GM06990 (cell line): ENCODE data around the gene ZNF598.
"Not testable (repeated sequence)": the region's sequence is repeated elsewhere in the genome, so short reads cannot be mapped to it uniquely, and the experiment has no call there.

Source experiments
- DNase-seq: peaks from one replicate; pipeline ENCODE4 v3.0.0-alpha.2; 2011; ENCODE audit not compliant: insufficient read length; ENCODE audit errors: extremely low read depth
- H3K27me3 ChIP-seq: replicated peaks from 2 replicates; pipeline ENCODE4 v1.6.0; 2011; ENCODE audit warnings: low read length; ENCODE audit not compliant: control insufficient read depth, insufficient read depth
- H3K36me3 ChIP-seq: 2 replicates; pipeline ENCODE4 v1.5.1; 2011; ENCODE audit warnings: low read length; ENCODE audit not compliant: control insufficient read depth, insufficient read depth
- H3K4me3 ChIP-seq: replicated peaks from 2 replicates; pipeline ENCODE4 v1.5.1; 2011; ENCODE audit warnings: low read depth, mild to moderate bottlenecking, control low read depth, low read length
- CTCF ChIP-seq: IDR thresholded peaks from 2 replicates; pipeline ENCODE4 v1.5.1; 2011; ENCODE audit warnings: low read length, control low read depth, mild to moderate bottlenecking, inconsistent platforms; ENCODE audit not compliant: insufficient read depth, poor library complexity, severe bottlenecking

ZNF598 gene

DNA sequence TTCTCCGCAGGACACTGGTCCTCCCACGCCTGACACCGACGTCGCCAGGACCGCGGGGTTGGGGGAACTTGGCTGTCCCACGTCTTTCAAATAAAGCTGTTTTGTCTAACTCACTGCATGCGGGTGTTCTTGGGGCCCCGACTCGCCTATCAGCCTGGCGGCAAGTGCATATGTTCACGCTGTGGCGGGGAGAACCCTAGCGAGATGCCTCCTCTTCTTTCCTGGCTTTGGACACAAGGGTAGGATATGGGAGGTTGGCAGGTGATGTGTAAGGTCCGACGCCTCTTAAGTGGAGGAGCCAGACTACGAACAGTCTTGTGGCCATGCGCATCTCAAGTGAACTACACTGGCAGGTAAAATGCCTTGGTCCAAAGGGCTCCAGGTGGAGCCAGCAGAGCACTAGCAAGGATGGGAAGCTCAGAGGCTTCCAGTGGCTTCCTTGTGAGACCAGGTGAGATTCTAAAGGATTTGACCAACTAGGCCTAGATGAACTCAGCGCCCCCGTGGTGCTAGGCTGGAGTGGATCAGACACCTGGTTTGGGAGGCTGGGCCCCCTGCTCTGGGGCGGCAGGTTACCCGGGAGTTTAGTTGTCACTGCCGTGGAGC is 44.1 kb downstream of the ZNF598 start:
- no peak for TF ChIP-seq CTCF
- Histone ChIP-seq H3K4me3 (peak overlapping the region; percentile 83), H3K36me3 (peaks cover 21% of the 10 kb centered on the region), H3K27me3 (no peaks in the 10 kb centered on the region)
- no peak for DNase-seq

DNA sequence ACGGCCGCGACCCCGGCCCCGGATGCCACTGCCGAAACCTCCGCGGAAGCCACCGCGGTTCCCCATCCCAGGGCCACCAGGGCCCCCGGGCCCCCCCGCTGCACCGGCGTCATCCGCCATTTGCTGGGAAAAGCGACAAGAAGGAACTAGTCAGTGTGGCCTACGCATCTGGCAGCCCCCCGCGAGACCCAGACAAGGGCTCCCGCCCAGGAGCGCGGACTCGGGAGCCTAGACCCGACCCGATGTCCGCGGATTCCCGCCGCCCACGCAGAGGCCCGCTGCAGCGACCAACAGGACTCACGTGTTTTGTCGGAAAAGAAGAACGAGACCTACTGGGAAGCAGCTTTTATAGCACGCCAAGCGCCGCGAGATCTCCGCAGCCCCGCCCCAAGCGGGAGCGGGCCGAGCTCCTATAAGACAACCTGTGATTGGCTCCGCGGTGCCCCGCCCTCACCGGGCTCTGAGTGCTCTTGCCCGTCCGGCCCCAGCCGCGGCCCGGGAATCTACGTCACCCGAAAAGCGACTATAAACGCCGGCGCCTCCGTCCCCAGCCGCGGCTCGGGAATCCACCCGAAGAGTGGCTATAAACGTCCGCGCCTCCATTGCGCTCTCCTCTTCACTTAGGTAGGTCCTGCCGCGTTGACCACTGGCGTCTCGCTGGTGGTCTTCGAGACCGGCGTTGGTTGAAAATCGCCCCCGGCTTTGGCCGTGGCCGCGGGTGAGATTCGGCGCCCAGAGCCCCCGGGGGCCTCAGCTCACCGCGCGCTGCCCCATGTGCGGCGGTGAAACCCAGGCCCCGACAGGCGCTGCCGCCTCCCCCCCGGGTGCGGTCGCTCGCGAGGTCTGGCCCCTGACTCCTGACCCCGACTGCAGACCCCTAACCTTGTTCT is 44.9 kb downstream of the ZNF598 start, which contains the start of gene RPS2:
Gene RPS2, minus strand, starts transcription at position 321 of the 890 bp plus-strand sequence. Its CDS starts 201 bp downstream, at position 120.
- H3K36me3 ChIP-seq: peaks cover 21% of the 10 kb centered on the region
- no peaks in the 10 kb centered on the region for H3K27me3 ChIP-seq
- H3K4me3 ChIP-seq: peak within 1 kb of the TSS; percentile 83
- TF ChIP-seq CTCF: no peak
- peak; percentile 99 for DNase-seq

- H3K27me3 ChIP-seq: no peaks in the 10 kb centered on the region
- peak; percentile 32 for TF ChIP-seq CTCF
- peaks cover 21% of the 10 kb centered on the region for H3K36me3 ChIP-seq
- peak overlapping the region; percentile 83 for H3K4me3 ChIP-seq
- DNase-seq: peak; percentile 67
These were observed 45.7 kb downstream of the ZNF598 start for GRCh38 chr16:1963806-1964505.

- peak overlapping the region; percentile 83 for H3K4me3 ChIP-seq
- not testable (repeated sequence) for H3K27me3 ChIP-seq
- H3K36me3 ChIP-seq: peaks cover 21% of the 10 kb centered on the region
- peak; percentile 21 for DNase-seq
These were observed 47.2 kb downstream of the ZNF598 start for GRCh38 chr16:1962161-1963153.

DNA sequence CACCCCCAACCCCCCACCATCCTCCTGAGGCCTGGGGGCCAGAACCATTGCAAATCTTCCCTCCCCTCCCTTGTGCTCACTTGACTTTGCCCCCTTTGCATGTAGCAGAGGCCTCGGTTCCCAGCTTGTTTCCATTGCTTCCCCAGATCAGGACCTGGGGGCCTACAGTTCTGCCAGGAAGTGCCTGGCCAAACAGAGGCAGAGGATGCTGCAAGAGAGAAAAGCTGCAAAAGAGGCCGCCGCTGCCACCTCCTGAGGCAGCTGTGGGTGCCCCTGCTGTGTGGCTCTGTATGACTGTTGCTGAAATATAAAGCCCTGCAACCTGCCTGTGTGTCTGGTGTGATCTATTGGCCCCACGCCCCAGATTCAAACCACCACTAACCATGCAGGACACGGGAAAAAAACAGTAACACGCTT is 48.0 kb downstream of the ZNF598 start:
- Histone ChIP-seq H3K4me3 (peak overlapping the region; percentile 13; the same call in 1 of the 2 replicates), H3K36me3 (peaks cover 21% of the 10 kb centered on the region)
- peak; percentile 25 for DNase-seq

More for the DNA sequence above, 48.0 kb downstream of the ZNF598 start:
- no peak for TF ChIP-seq CTCF
- H3K27me3 ChIP-seq: no peaks in the 10 kb centered on the region
